Mesothelial cell of epicardium (in vitro differentiated cells): ENCODE data around the gene TRPM7. TPM values are rescaled to one million over a fixed set of nuclear protein-coding genes. Genes with fewer than 3 reads are reported as not detected.

ENCODE experiments used
- DNase-seq, 2 experiments: peaks; one replicate each; pipeline ENCODE4 v3.0.0; 2021; ENCODE audit warnings: low spot score in 2 of 2; ENCODE audit not compliant: unreplicated experiment in 2 of 2
- H3K27ac Mint-ChIP-seq: 2 replicates; pipeline ENCODE4 v1.8.0; 2021; ENCODE audit warnings: mixed read lengths
- H3K27me3 Mint-ChIP-seq: 2 replicates; pipeline ENCODE4 v1.8.0; 2021; ENCODE audit warnings: low read depth, mixed read lengths
- H3K36me3 Mint-ChIP-seq: 2 replicates; pipeline ENCODE4 v1.8.0; 2021; ENCODE audit warnings: mixed read lengths
- H3K4me1 Mint-ChIP-seq: 2 replicates; pipeline ENCODE4 v1.8.0; 2021; ENCODE audit warnings: mixed read lengths
- H3K4me3 Mint-ChIP-seq: 2 replicates; pipeline ENCODE4 v1.8.0; 2021; ENCODE audit warnings: mild to moderate bottlenecking, moderate library complexity, mixed read lengths
- H3K9me3 Mint-ChIP-seq: 2 replicates; pipeline ENCODE4 v1.8.0; 2021; ENCODE audit warnings: mixed read lengths
- CTCF ChIP-seq: fragments of 200-600 bp; sonication (generic); IDR thresholded peaks from one replicate; pipeline ENCODE4 v1.5.0; 2021; ENCODE audit warnings: antibody characterized with exemption; ENCODE audit not compliant: unreplicated experiment
- total RNA-seq: library from RNA; stranded (reverse); gene quantifications from 3 replicates; pipeline ENCODE4 v1.2.1, GENCODE V29; 2021

Gene TRPM7
- total RNA-seq, 1 donor from 2014 or later = 50.4 TPM

- DNase-seq = no peak
- Mint-ChIP-seq H3K27me3 (no peaks in the 10 kb centered on the region), H3K27ac (no peak overlapping the region), H3K36me3 (peaks cover 34% of the 10 kb centered on the region), H3K4me1 (peaks cover 5% of the 10 kb centered on the region), H3K9me3 (peaks cover 5% of the 10 kb centered on the region), H3K4me3 (no peak overlapping the region)
- TF ChIP-seq CTCF = no peak
These were observed 20.7 kb downstream of the TRPM7 start for GRCh38 chr15:50665938-50666337.

DNA sequence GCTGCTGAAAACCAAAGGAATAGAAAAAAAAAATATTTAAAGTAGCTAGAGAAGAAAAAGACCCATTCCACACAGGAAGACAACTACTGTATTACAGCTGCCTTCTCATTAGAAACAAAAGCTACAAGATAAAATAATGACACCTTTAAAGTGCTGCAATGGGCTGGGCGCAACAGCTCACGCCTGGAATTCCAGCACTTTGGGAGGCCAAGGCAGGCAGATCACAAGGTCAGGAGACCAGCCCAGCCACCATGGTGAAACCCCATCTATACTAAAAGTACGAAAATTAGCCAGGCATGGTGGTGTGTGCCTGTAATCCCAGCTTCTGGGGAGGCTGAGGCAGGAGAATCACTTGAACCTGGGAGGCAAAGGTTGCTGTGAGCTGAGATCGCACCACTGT lies 31.0 kb downstream of the TRPM7 start:
- no peak for DNase-seq
- H3K36me3 Mint-ChIP-seq = peaks cover 47% of the 10 kb centered on the region
- H3K9me3 Mint-ChIP-seq = no peaks in the 10 kb centered on the region
- no peak for TF ChIP-seq CTCF
- H3K4me1 Mint-ChIP-seq = no peaks in the 10 kb centered on the region
- H3K4me3 Mint-ChIP-seq = no peak overlapping the region
- no peak overlapping the region for H3K27ac Mint-ChIP-seq
- no peaks in the 10 kb centered on the region for H3K27me3 Mint-ChIP-seq

GRCh38 chr15:50653156-50653743 lies 33.3 kb downstream of the TRPM7 start:
- H3K4me3 Mint-ChIP-seq = no peak overlapping the region
- no peak for DNase-seq
- no peaks in the 10 kb centered on the region for H3K27me3 Mint-ChIP-seq
- H3K27ac Mint-ChIP-seq = no peak overlapping the region
- H3K36me3 Mint-ChIP-seq = peaks cover 43% of the 10 kb centered on the region
- no peaks in the 10 kb centered on the region for H3K9me3 Mint-ChIP-seq
- no peak for TF ChIP-seq CTCF
- H3K4me1 Mint-ChIP-seq = no peaks in the 10 kb centered on the region

- Mint-ChIP-seq H3K9me3 (no peaks in the 10 kb centered on the region), H3K27me3 (no peaks in the 10 kb centered on the region), H3K27ac (no peak overlapping the region), H3K4me1 (no peaks in the 10 kb centered on the region), H3K4me3 (no peak overlapping the region), H3K36me3 (peaks cover 43% of the 10 kb centered on the region)
- no peak for DNase-seq
- TF ChIP-seq CTCF = no peak
These were observed 33.9 kb downstream of the TRPM7 start for GRCh38 chr15:50652671-50653070.

GRCh38 chr15:50641318-50641717 lies 45.3 kb downstream of the TRPM7 start:
- Mint-ChIP-seq H3K4me1 (no peaks in the 10 kb centered on the region), H3K4me3 (no peak overlapping the region), H3K27me3 (no peaks in the 10 kb centered on the region), H3K36me3 (peaks cover 40% of the 10 kb centered on the region), H3K9me3 (no peaks in the 10 kb centered on the region), H3K27ac (no peak overlapping the region)
- DNase-seq = no peak
- no peak for TF ChIP-seq CTCF

- no peaks in the 10 kb centered on the region for H3K9me3 Mint-ChIP-seq
- no peak for DNase-seq
- no peaks in the 10 kb centered on the region for H3K27me3 Mint-ChIP-seq
- no peak overlapping the region for H3K4me3 Mint-ChIP-seq
- H3K27ac Mint-ChIP-seq = no peak overlapping the region
- no peak for TF ChIP-seq CTCF
- H3K4me1 Mint-ChIP-seq = no peaks in the 10 kb centered on the region
- peaks cover 35% of the 10 kb centered on the region for H3K36me3 Mint-ChIP-seq
These were observed 50.5 kb downstream of the TRPM7 start for GRCh38 chr15:50636146-50636545.
